GM18507 (cell line): Measurements from ENCODE around the gene ZNF423.

Source experiments
- DNase-seq: peaks from one replicate; pipeline ENCODE4 v3.0.0; 2011; ENCODE audit warnings: low read depth; ENCODE audit not compliant: insufficient read length; ENCODE audit errors: extremely low spot score
- FAIRE-seq: peaks from 2 replicates; lab custom pipeline; 2011; peaks lifted over from hg19 to GRCh38; lab: Jason Lieb, UNC

ZNF423 gene

DNA sequence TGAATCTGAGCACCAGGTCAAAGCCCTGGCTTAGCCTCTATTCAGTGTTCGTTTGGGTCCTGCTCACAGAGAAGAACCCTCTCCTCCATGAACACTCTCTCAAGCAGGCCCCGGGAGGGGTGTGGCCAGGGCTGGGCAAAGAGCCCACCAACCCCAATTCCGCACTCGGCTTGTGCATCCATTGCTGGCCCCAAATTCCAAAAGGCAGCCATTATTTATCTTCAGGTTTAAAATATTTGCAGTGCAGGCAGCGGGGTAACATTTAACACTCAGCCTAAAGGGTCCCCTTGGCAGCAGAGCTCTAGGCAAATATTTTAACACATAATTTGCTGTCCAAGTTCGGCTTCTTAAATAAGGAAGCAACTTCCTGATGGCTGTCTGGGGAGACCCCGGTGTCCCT, 115.7 kb downstream of the ZNF423 start:
- no peak for FAIRE-seq
- DNase-seq = no peak

- FAIRE-seq (no peak), DNase-seq (no peak)
Observed at GRCh38 chr16:49739381-49739780, 116.5 kb downstream of the ZNF423 start.

DNA sequence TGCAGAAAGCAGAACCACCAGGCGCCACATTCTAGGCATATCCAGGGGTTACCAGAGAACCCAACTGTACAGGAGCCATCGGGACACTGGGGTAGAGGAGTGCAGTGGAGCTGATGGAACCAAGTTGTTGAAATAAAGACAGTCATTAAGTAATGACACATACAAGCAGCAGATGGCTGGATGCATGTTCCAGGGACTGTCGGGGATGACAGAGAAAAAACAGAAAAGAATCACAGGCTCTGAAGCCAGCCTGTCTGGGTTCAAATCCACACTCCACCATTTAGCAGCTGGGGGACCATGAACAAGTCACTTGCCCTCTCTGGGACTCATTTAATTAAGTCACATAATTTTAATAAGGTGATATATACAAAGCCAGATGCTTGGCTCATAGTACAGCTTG, 117.1 kb downstream of the ZNF423 start:
- FAIRE-seq (no peak), DNase-seq (no peak)

DNA sequence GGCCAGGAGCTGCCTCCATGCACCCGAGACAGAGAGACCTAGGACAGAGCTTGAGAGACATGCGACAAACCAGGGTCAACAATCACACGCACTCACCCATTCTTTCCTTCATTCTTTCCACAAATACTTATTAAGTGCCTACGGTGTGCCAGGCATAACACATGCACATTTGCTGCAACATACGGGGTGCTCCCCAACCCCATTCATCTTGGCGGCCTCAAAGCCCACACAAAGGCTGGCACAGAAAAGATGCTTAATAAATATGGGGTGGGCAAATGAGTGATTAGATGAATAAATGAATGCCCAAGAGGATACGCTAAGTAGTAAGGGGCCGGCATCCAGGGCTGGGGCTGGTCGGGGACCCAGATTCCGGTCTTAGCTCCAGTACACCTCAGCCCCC, 117.9 kb downstream of the ZNF423 start:
- DNase-seq (no peak), FAIRE-seq (no peak)

DNA sequence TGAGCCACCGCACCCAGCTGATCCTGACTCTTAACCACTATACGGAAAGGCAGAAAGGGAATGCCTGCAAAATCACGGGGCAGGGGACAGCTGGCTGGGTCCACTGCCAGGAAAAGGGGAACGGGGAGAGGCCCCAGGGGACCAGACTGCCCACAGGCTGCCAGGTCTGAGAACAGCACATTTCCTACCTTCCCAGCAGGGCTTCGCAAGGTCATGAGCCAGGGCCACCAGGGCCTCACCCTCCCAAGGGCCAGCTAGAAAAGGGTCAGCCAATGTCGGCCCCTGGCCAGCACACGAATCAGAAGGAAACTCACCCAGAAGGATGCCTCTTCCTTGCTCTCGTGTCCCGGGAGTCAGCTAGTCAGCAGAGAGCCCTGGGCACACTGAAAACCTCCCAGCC, 118.4 kb downstream of the ZNF423 start:
- no peak for DNase-seq
- no peak for FAIRE-seq

GRCh38 chr16:49734331-49734730, 121.6 kb downstream of the ZNF423 start:
- FAIRE-seq (no peak), DNase-seq (no peak)

GRCh38 chr16:49733313-49734009, 122.5 kb downstream of the ZNF423 start:
- FAIRE-seq (no peak), DNase-seq (no peak)

- DNase-seq (no peak), FAIRE-seq (no peak)
Observed at GRCh38 chr16:49731911-49732310, 124.0 kb downstream of the ZNF423 start.

GRCh38 chr16:49730772-49731171, 125.1 kb downstream of the ZNF423 start:
- no peak for FAIRE-seq
- no peak for DNase-seq

DNA sequence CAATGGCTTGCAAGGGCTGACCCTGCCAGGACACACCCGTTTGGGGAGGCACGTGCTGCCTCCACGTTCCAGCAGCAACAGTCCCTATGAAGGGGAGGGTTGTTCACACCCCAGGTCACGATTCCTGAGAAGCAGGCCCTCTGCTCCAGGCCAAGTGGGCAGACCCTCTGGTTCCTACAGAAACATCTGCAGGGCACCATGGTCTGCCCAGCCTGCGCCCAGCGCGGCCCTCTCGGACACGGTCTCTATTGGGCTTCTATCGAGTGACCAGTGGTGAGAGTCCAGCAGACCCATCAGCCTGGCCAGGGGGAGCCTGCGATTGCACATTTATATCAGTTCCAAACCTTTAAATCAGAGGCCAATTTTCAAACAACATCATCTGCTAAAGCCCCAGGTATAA, 128.3 kb downstream of the ZNF423 start:
- DNase-seq = no peak
- FAIRE-seq = no peak

DNA sequence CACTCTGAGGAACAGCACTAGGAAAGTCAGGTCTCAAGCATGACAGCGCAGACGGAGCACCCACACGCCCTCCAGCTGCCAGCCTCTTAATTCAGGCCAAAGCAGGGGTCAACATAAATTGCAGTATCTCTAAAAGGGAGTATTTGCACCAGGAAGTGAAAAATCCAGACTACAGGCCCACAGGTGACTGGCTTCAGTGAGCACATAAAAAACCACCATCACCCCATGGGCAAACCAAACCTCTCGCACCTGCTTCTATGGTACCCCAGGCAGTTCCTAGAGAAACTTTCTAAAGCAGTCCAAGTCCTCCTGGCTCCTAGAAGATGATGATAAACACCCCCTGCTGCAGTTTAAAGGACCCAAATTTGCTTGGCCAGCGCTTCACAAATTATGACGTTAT, 129.8 kb downstream of the ZNF423 start:
- no peak for FAIRE-seq
- DNase-seq = no peak

- FAIRE-seq = no peak
- DNase-seq = no peak
Observed at GRCh38 chr16:49725651-49726050, 130.3 kb downstream of the ZNF423 start.

DNA sequence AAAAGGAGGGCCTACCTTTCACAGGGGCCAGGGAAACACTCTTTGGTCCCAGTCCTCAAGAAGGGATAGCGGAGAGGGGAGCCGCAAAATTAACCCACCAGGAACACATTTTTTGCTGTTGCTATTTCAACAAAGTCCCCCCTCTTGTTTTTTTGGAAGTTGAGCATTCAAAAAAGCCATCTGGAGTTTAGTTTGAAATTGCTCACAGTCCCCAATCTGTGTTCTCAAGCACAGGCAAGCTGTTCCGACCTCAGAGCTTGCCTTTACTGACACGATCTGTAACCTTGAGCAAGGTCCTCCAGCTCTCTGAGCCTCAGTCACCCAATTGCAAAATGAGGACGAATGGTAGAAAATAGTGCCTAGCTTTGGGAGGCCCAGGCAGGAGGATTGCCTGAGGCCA, 131.1 kb downstream of the ZNF423 start:
- DNase-seq = no peak
- no peak for FAIRE-seq

DNA sequence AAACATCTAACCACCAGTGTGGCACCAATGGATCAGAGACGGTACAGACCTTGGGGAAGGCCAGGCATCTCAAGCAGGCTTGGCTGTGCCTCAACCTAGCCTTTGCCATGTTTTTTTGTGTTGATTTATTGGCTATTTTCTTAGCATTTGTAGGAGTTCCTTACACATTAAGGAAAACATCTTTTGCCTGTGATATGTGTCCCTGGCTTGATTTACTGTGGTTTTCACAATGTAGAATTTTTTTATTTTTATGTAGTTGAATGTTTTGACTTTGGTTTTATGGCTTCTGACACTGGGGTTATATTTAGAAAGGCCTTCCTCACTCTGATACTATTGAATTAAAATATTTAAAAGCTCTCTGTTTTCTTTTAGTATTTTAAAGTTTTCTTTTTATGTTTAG, 132.6 kb downstream of the ZNF423 start:
- no peak for DNase-seq
- no peak for FAIRE-seq

- DNase-seq = no peak
- FAIRE-seq = no peak
Observed at GRCh38 chr16:49720225-49720624, 135.7 kb downstream of the ZNF423 start.

GRCh38 chr16:49717689-49718088, 138.2 kb downstream of the ZNF423 start:
- DNase-seq (no peak), FAIRE-seq (no peak)

DNA sequence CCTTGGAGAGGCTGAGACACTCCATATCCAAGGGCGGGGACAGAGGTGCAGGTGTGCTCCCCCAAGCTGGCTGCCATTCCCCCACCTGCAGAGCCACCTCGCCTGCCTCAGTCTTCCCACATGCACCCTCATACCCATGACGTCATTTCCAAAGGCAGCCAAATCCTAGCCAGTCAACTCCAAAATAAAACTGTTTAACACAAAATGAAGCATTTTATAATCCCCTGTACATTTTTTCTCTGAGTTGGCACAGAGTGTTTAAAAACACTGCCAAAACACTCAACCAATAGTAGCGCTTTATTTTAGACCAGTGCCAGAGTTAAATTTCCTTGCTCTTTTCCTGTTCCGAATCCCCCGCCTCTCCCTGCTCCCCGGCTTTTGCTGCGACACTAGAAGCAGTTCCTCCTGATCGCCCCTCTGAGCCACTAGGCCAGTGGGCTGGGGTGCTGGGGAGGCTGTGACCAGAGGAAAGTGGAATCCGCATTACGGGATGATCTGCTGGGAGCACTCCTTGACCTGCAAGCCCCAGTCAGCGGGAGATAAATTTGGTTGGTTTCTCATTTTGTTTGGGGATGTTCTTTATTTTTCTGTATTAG, 139.5 kb downstream of the ZNF423 start:
- FAIRE-seq = no peak
- no peak for DNase-seq

DNA sequence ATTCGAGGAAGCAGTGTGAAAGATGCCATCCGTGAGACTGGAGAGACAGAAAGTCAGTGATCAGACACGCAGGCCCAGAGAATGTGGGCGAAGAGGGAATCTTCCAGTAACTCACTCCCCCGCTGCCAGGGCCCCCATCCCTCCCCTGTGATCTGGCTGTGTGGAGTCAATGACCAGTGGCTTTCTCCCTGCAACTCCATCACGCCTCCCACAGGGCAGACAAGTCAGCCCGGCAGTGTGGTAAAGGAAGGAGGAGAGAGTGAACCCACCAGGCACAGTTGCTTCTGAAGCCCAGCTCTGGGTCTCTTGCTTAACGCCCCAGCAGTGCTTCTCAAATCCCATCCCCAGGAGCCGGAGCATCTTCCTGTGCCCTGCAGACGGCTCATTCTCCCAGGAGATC, 142.1 kb downstream of the ZNF423 start:
- FAIRE-seq = no peak
- DNase-seq = no peak

DNA sequence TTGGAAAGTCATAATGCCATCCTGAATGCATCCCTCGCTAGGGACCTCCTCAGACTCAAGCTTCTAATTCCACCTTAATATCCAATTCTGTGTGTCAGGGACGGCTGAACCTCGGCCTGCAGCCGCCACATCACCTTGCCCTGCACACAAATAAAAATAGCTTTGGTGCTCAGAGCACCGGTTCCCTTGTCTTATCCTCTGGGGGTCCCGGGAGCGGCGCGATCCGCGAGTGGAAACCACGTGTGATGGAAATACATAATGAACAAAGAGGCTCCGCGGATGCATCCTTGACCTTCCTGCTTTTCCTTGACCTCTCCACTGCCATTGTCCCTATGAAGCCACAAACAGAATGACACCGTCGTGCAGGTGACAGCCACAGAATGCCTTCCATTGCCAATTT, 143.4 kb downstream of the ZNF423 start:
- FAIRE-seq = no peak

DNA sequence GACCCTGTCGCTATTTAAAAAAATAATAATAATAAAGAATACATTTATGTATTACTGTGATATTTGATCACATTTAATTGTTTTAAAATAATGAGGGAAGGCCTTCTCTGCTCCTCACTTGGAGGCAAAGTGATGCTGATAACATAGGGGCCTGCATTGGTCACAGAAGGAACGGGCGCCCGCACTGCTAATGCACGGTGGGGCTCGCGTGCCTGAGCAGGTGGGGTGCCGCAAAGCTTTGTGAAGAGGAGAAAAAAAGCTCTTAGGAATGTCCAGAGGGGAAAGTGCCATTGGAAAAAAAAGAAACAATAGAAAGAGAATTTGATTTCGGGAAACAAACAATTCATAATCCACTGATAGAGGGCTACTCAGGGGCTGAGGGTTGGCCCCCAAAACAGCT, 143.8 kb downstream of the ZNF423 start:
- FAIRE-seq (no peak), DNase-seq (no peak)

More for the DNA sequence above, 143.4 kb downstream of the ZNF423 start:
- no peak for DNase-seq

GRCh38 chr16:49709057-49709456, 146.9 kb downstream of the ZNF423 start:
- no peak for DNase-seq
- no peak for FAIRE-seq

GRCh38 chr16:49708491-49708890, 147.4 kb downstream of the ZNF423 start:
- FAIRE-seq = no peak

More at GRCh38 chr16:49708491-49708890, 147.4 kb downstream of the ZNF423 start:
- no peak for DNase-seq
